H1 (cell line): ENCODE measurements around the gene MUC13. TPM values are rescaled to one million over a fixed set of nuclear protein-coding genes. Genes with fewer than 3 reads are reported as not detected.

Experiments used
- CTCF ChIA-PET: fragments of 300-600 bp; sonication (Branson Sonifier 250); formaldehyde crosslinking; loops from one replicate; lab custom pipeline; 2021; ENCODE audit not compliant: partially characterized antibody; lab: Charles Lee
- POLR2A ChIA-PET: fragments of 300-600 bp; sonication (Branson Sonifier 250); formaldehyde crosslinking; loops from one replicate; lab custom pipeline; 2021; ENCODE audit warnings: inconsistent platforms; ENCODE audit not compliant: partially characterized antibody; lab: Charles Lee
- DNase-seq, 2 experiments: peaks; one replicate each; pipeline versions ENCODE4 v3.0.0 to v3.0.0-alpha.2; 2010 to 2022; ENCODE audit warnings: low spot score in 2 of 2, low read depth in 1 of 2, mixed read lengths in 1 of 2
- FAIRE-seq: peaks from 2 replicates; lab custom pipeline; 2011; peaks lifted over from hg19 to GRCh38; lab: Jason Lieb, UNC
- H2AFZ ChIP-seq: 2 replicates; pipeline ENCODE4 v1.8.1; 2012; ENCODE audit warnings: low read length, inconsistent platforms
- H2AK5ac ChIP-seq: 2 replicates; pipeline ENCODE4 v1.6.1; 2013; ENCODE audit warnings: low read depth, low read length
- H2BK120ac ChIP-seq: replicated peaks from 2 replicates; pipeline ENCODE3; 2013; ENCODE audit warnings: low read depth, low read length, inconsistent platforms
- H2BK12ac ChIP-seq: 2 replicates; pipeline ENCODE4 v1.6.1; 2013; ENCODE audit warnings: low read depth, low read length
- H2BK15ac ChIP-seq: 2 replicates; pipeline ENCODE4 v1.6.1; 2013; ENCODE audit warnings: low read length
- H2BK20ac ChIP-seq: 2 replicates; pipeline ENCODE4 v1.6.1; 2013; ENCODE audit warnings: low read length
- H2BK5ac ChIP-seq: 2 replicates; pipeline ENCODE4 v1.6.1; 2013; ENCODE audit warnings: low read depth, low read length
- H3K14ac ChIP-seq: 2 replicates; pipeline ENCODE4 v1.6.1; 2013; ENCODE audit warnings: inconsistent platforms; ENCODE audit not compliant: insufficient read length
- H3K18ac ChIP-seq: 2 replicates; pipeline ENCODE4 v1.6.1; 2013; ENCODE audit warnings: low read length; ENCODE audit errors: extremely low read depth
- H3K23ac ChIP-seq: 2 replicates; pipeline ENCODE4 v1.6.1; 2013; ENCODE audit warnings: inconsistent platforms; ENCODE audit not compliant: insufficient read length
- H3K23me2 ChIP-seq: 2 replicates; pipeline ENCODE4 v1.6.1; 2013; ENCODE audit warnings: low read depth, low read length
- H3K27ac ChIP-seq: 2 replicates; pipeline ENCODE4 v1.6.1; 2011; ENCODE audit warnings: low read depth, low read length, inconsistent platforms
- H3K27me3 ChIP-seq, 4 experiments: replicated peaks in 1 of 4; 1 replicate in 1 of 4; 2 replicates in 3 of 4; pipeline versions ENCODE4 v1.6.1 to v1.8.1; 2011 to 2013; ENCODE audit warnings: low read length in 3 of 4, mild to moderate bottlenecking in 3 of 4, inconsistent platforms in 2 of 4, mixed read lengths in 2 of 4, moderate library complexity in 1 of 4; ENCODE audit not compliant: control insufficient read depth in 3 of 4, insufficient read depth in 3 of 4; ENCODE audit errors: extremely low read depth in 1 of 4
- H3K36me3 ChIP-seq, 4 experiments: 2 replicates each; pipeline versions ENCODE4 v1.6.1 to v1.8.1; 2011 to 2013; ENCODE audit warnings: mild to moderate bottlenecking in 4 of 4, low read length in 3 of 4, moderate library complexity in 2 of 4, control low read depth in 1 of 4, inconsistent platforms in 1 of 4; ENCODE audit not compliant: insufficient read depth in 4 of 4, control insufficient read depth in 2 of 4
- H3K4ac ChIP-seq: replicated peaks from 2 replicates; pipeline ENCODE3; 2013; ENCODE audit warnings: low read length, low read depth, mixed read lengths, inconsistent platforms; ENCODE audit not compliant: insufficient read length
- H3K4me1 ChIP-seq, 4 experiments: replicated peaks in 1 of 4; 1 replicate in 1 of 4; 2 replicates in 3 of 4; pipeline versions ENCODE4 v1.6.1 to v1.8.1; 2011 to 2013; ENCODE audit warnings: low read length in 3 of 4, inconsistent platforms in 2 of 4, mixed read lengths in 1 of 4; ENCODE audit not compliant: insufficient read depth in 4 of 4, control insufficient read depth in 3 of 4
- H3K4me2 ChIP-seq, 2 experiments: 2 replicates each; pipeline versions ENCODE4 v1.6.1 to v1.8.1; 2011 to 2013; ENCODE audit warnings: low read depth in 2 of 2, low read length in 2 of 2, control low read depth in 1 of 2, inconsistent platforms in 1 of 2, mild to moderate bottlenecking in 1 of 2; ENCODE audit not compliant: insufficient read depth in 1 of 2
- H3K4me3 ChIP-seq, 4 experiments: fragments of 200-600, 300-600 bp in 1 of 4; sonication (generic), shearing (Covaris generic), sonication (Bioruptor Twin) in 1 of 4; 2 replicates each; pipeline versions ENCODE4 v1.5.1 to v1.8.1; 2011 to 2016; ENCODE audit warnings: low read length in 4 of 4, low read depth in 3 of 4, control low read depth in 2 of 4, inconsistent platforms in 2 of 4, mild to moderate bottlenecking in 2 of 4, mixed read lengths in 1 of 4, moderate library complexity in 1 of 4; ENCODE audit not compliant: insufficient read depth in 2 of 4; ENCODE audit errors: extremely low read depth in 1 of 4
- H3K56ac ChIP-seq: replicated peaks from 2 replicates; pipeline ENCODE3; 2013; ENCODE audit warnings: low read depth, mild to moderate bottlenecking, mixed read lengths, low read length, inconsistent platforms; ENCODE audit not compliant: insufficient read length
- H3K79me1 ChIP-seq: 2 replicates; pipeline ENCODE4 v1.6.1; 2013; ENCODE audit warnings: low read depth, low read length, control low read depth
- H3K79me2 ChIP-seq, 2 experiments: 2 replicates each; pipeline versions ENCODE4 v1.6.1 to v1.8.1; 2012 to 2013; ENCODE audit warnings: low read length in 2 of 2, mild to moderate bottlenecking in 2 of 2, inconsistent platforms in 1 of 2; ENCODE audit not compliant: insufficient read depth in 2 of 2, control insufficient read depth in 1 of 2
- H3K9ac ChIP-seq, 4 experiments: replicated peaks in 1 of 4; 1 replicate in 1 of 4; 2 replicates in 3 of 4; pipeline versions ENCODE4 v1.6.1 to v1.8.1; 2011 to 2013; ENCODE audit warnings: low read depth in 3 of 4, low read length in 3 of 4, control low read depth in 2 of 4, mild to moderate bottlenecking in 2 of 4, moderate library complexity in 2 of 4, inconsistent platforms in 1 of 4; ENCODE audit errors: extremely low read depth in 1 of 4
- H3K9me3 ChIP-seq, 2 experiments: 2 replicates each; pipeline versions ENCODE4 v1.6.1 to v1.8.1; 2012 to 2013; ENCODE audit warnings: mild to moderate bottlenecking in 2 of 2, moderate library complexity in 2 of 2, control low read depth in 1 of 2, inconsistent platforms in 1 of 2, low read depth in 1 of 2, low read length in 1 of 2, mixed read lengths in 1 of 2; ENCODE audit not compliant: insufficient read depth in 2 of 2
- H4K20me1 ChIP-seq, 2 experiments: replicated peaks in 1 of 2; 2 replicates each; pipeline versions ENCODE3 to v1.8.1; 2011 to 2013; ENCODE audit warnings: inconsistent platforms in 2 of 2, low read length in 2 of 2, mild to moderate bottlenecking in 1 of 2; ENCODE audit not compliant: insufficient read depth in 2 of 2, control insufficient read depth in 1 of 2
- H4K5ac ChIP-seq: 2 replicates; pipeline ENCODE4 v1.6.1; 2013; ENCODE audit warnings: low read length, low read depth, mixed read lengths, inconsistent platforms; ENCODE audit not compliant: insufficient read length
- H4K8ac ChIP-seq: 2 replicates; pipeline ENCODE4 v1.8.0; 2013; ENCODE audit warnings: mild to moderate bottlenecking, moderate library complexity, low read length, inconsistent platforms; ENCODE audit not compliant: insufficient read depth; ENCODE audit errors: extremely low read depth
- H4K91ac ChIP-seq: replicated peaks from 2 replicates; pipeline ENCODE3; 2013; ENCODE audit warnings: low read length, mixed read lengths, inconsistent platforms; ENCODE audit not compliant: insufficient read length
- NANOG ChIP-seq: IDR thresholded peaks from 2 replicates; pipeline ENCODE4 v1.6.1; 2011; ENCODE audit warnings: low read length, low read depth, mild to moderate bottlenecking, inconsistent platforms; ENCODE audit not compliant: insufficient read depth, poor library complexity, severe bottlenecking
- WGBS, 2 experiments: shearing (Covaris generic) in 1 of 2; methylation state at CpG; one replicate each; pipeline versions ENCODE4 v1.1.6 to v1.1.7; 2013 to 2015; ENCODE audit warnings: low lambda C conversion rate in 2 of 2, mixed read lengths in 2 of 2, inconsistent platforms in 1 of 2, low coverage in 1 of 2, missing lambda C conversion rate in 1 of 2; ENCODE audit not compliant: insufficient replicate concordance in 2 of 2, insufficient coverage in 1 of 2, insufficient read length in 1 of 2; ENCODE audit errors: extremely low coverage in 1 of 2, missing lambda C conversion rate in 1 of 2; 5-methylcytosine and 5-hydroxymethylcytosine counted together
- polyA plus RNA-seq, 7 experiments: library from polyadenylated mRNA; depleted of rRNA in 3 of 7; stranded (reverse) in 5 of 7; unstranded in 2 of 7; fragments of >200 nt in 5 of 7; fragments of 200-250 nt in 2 of 7; gene quantifications; 1 replicate in 5 of 7; 2 replicates in 1 of 7; 4 replicates in 1 of 7; pipeline versions ENCODE4 v1.2.1 to v1.2.3, GENCODE V29; 2011 to 2013; ENCODE audit warnings: missing spikeins in 2 of 7, mixed read lengths in 2 of 7
- total RNA-seq: library from RNA; stranded (reverse); fragmentation: NEBNext Ultra II Directional; extraction: Animal tissue kit (Norgen Biotek cat#: 25700); gene quantifications from 2 replicates; pipeline ENCODE4 v1.2.1, GENCODE V29; 2021
- TF ChIP-seq, protein P1 (sequence below): IDR thresholded peaks from 2 replicates; pipeline ENCODE4 v1.6.1; 2012; ENCODE audit warnings: inconsistent platforms

MUC13 gene
- total and polyA plus RNA-seq, 2 of the 8 experiments (the other 6 are each of a cell fraction or from before 2014, with no cell fraction given), result not detected

DNA sequence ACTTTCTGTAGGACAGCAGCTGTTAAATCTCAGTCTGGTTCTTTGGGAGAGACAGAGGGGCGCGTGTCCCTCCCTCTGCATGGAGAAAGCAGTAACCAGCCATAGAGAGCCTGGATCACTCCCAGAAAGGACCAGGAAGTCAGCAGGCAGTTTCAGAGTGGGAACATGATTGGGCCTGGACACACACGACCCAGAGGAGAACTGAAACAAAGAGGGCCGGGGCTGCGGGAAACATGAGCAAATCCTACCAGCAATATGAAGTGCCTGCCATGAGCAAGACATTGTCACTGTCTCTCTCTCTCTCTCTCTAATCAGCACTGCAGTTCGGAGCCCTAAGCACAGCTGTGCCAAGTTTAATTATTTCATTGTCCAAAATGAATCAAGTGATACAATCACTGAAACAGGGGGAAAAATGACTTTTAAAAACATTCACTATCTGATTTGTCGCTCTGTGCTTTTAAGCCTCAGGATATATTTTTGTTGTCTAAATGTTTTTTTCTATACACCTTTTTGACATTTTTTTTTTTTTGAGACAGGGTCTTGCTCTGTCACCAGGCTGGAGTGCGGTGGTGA is 17.6 kb downstream of the MUC13 start:
- Histone ChIP-seq H2BK15ac (no peak overlapping the region), H3K23ac (no peak overlapping the region), H3K79me1 (no peaks in the 10 kb centered on the region), H4K5ac (no peak overlapping the region), H3K23me2 (no peaks in the 10 kb centered on the region), H3K79me2 (no peaks in the 10 kb centered on the region), H3K36me3 (no peaks in the 10 kb centered on the region), H3K4me1 (no peaks in the 10 kb centered on the region), H3K56ac (no peak overlapping the region), H2AFZ (no peak overlapping the region), H2BK20ac (no peak overlapping the region), H3K4me3 (no peak overlapping the region), H2AK5ac (no peak overlapping the region), H3K9me3 (no peaks in the 10 kb centered on the region), H2BK5ac (no peak overlapping the region), H3K27ac (no peak overlapping the region), H4K20me1 (no peaks in the 10 kb centered on the region), H4K8ac (no peak overlapping the region; the same call in 1 of the 2 replicates), H3K9ac (no peak overlapping the region), H4K91ac (no peak overlapping the region), H3K14ac (no peak overlapping the region), H3K27me3 (no peaks in the 10 kb centered on the region; a peak in 1 of 7 replicates), H2BK12ac (no peak overlapping the region), H3K4ac (no peak overlapping the region), H3K18ac (no peak overlapping the region), H2BK120ac (no peak overlapping the region), H3K4me2 (no peak overlapping the region)
- no peak for FAIRE-seq
- ChIA-PET CTCF (interaction anchor here (0.6 to 0.7 kb wide), 2 partner anchors 37 to 233 kb away, joined by 3 to 5 read pairs; no protein-coding TSS in a partner anchor), POLR2A (no interaction called here)
- TF ChIP-seq, protein P1, sequence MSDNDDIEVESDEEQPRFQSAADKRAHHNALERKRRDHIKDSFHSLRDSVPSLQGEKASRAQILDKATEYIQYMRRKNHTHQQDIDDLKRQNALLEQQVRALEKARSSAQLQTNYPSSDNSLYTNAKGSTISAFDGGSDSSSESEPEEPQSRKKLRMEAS, result no peak
- no peak for TF ChIP-seq NANOG
- DNase-seq, result no peak
- 89% methylated on average over 8 of the region's 8 CpGs; no CpG with 5 or more reads in 1 of the 2 experiments for WGBS, 2 experiments
